Breast epithelium (tissue), 3 donors: Measurements from ENCODE around the gene GCSH.

Experiments used
- POLR2A ChIP-seq: fragments of 450-650 bp; IDR thresholded peaks from one replicate; pipeline ENCODE4 v1.6.1; 2016; ENCODE audit warnings: antibody characterized with exemption, mild to moderate bottlenecking, moderate library complexity
- TF ChIP-seq, protein P1 (sequence below), 3 donors: fragments of 450-650 bp; IDR thresholded peaks; one replicate each; pipeline ENCODE4 v1.5.1; 2016 to 2017; ENCODE audit warnings: antibody characterized with exemption in 3 of 3, mild to moderate bottlenecking in 3 of 3, moderate library complexity in 3 of 3

DNA sequence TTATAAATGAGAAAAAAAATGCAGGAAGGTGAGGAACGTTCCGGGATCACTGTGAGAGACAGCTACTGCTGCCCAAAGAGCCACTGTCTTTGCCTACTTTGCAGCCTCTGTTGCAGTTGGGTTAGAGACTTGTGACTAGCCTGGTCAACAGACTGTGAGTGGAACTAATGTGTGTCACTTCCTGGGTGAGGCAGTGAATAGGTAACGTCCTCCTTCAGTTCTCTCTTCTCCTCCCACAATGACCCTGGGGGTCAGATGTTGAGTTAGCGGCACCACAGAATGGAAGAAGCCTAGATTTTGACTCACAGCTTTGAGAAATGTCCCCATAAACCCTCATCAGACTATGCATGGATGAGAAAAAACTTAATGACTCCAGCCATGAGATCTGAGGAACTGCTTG is 24.4 kb downstream of the GCSH start:
- TF ChIP-seq, protein P1, sequence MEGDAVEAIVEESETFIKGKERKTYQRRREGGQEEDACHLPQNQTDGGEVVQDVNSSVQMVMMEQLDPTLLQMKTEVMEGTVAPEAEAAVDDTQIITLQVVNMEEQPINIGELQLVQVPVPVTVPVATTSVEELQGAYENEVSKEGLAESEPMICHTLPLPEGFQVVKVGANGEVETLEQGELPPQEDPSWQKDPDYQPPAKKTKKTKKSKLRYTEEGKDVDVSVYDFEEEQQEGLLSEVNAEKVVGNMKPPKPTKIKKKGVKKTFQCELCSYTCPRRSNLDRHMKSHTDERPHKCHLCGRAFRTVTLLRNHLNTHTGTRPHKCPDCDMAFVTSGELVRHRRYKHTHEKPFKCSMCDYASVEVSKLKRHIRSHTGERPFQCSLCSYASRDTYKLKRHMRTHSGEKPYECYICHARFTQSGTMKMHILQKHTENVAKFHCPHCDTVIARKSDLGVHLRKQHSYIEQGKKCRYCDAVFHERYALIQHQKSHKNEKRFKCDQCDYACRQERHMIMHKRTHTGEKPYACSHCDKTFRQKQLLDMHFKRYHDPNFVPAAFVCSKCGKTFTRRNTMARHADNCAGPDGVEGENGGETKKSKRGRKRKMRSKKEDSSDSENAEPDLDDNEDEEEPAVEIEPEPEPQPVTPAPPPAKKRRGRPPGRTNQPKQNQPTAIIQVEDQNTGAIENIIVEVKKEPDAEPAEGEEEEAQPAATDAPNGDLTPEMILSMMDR (IDR thresholded peaks at IDR 0.05) = no peak
- TF ChIP-seq POLR2A = no peak
